Ovary (tissue), 10 donors: Measurements from ENCODE around the gene LAMTOR1. TPM values are rescaled to one million over a fixed set of nuclear protein-coding genes. Genes with fewer than 3 reads are reported as not detected.
"Not testable (repeated sequence)": the region's sequence is repeated elsewhere in the genome, so short reads cannot be mapped to it uniquely, and the experiment has no call there.

Experiments used
- DNase-seq, 5 donors: peaks; one replicate each; pipeline ENCODE4 v3.0.0-alpha.2; 2019 to 2020
- H3K27ac ChIP-seq, 2 donors: fragments of 200-600 bp; one replicate each; pipeline versions ENCODE4 v1.5.1 to v1.8.0; 2019 to 2022
- H3K27me3 ChIP-seq: fragments of 200-600 bp; one replicate; pipeline ENCODE4 v1.8.0; 2022
- H3K36me3 ChIP-seq: fragments of 200-600 bp; sonication (generic); one replicate; pipeline ENCODE4 v1.5.1; 2019
- H3K4me1 ChIP-seq: one replicate; pipeline ENCODE4 v1.8.1; 2013; ENCODE audit warnings: mild to moderate bottlenecking, moderate library complexity; ENCODE audit not compliant: insufficient read depth
- H3K4me3 ChIP-seq: fragments of 200-600 bp; sonication (generic); one replicate; pipeline ENCODE4 v1.5.1; 2017
- H3K9me3 ChIP-seq, 2 donors: fragments of 200-600 bp in 1 of 2; sonication (generic) in 1 of 2; one replicate each; pipeline versions ENCODE4 v1.5.1 to v1.8.1; 2013 to 2019; ENCODE audit warnings: mild to moderate bottlenecking in 1 of 2, moderate library complexity in 1 of 2
- EP300 ChIP-seq: sonication (generic); formaldehyde crosslinking; IDR thresholded peaks from one replicate; pipeline ENCODE4 v1.6.1; 2017; ENCODE audit warnings: antibody characterized with exemption
- POLR2A ChIP-seq: fragments of 450-650 bp; IDR thresholded peaks from one replicate; pipeline ENCODE4 v1.6.1; 2017; ENCODE audit warnings: antibody characterized with exemption, mild to moderate bottlenecking, moderate library complexity
- WGBS, 3 donors: extraction: QIAGEN DNeasy Blood & Tissue Kit in 1 of 3; methylation state at CpG; one replicate each; pipeline versions ENCODE4 v1.1.5 to v1.1.7; 2013 to 2017; 5-methylcytosine and 5-hydroxymethylcytosine counted together
- intact Hi-C, 4 donors: fragments of 100-400 bp; cut with DNase I; formaldehyde crosslinking; loops; one replicate each; pipeline versions ENCODE4 v1.11.0 to v1.15.1; 2022 to 2023
- long read RNA-seq, 3 donors: library from polyadenylated mRNA in 2 of 3; unstranded in 2 of 3; transcript quantifications; one replicate each; pipeline ENCODE4 v2.0.0 and lab custom pipeline, GENCODE V29; 2021 to 2026
- polyA plus RNA-seq, 2 donors: library from polyadenylated mRNA; stranded (reverse); fragments of 200-250 nt in 1 of 2; fragments of 350-450 nt in 1 of 2; fragmentation: Illumina TruSeq in 1 of 2; extraction: RNeasy Lipid Tissue Mini Kit (QIAGEN cat#74804) in 1 of 2; gene quantifications; one replicate each; pipeline ENCODE4 v1.2.3, GENCODE V29; 2013 to 2014
- total RNA-seq, 7 donors: library from RNA; depleted of rRNA in 2 of 7; stranded (reverse); fragments of >200 nt in 2 of 7; fragmentation: NEBNext Ultra II Directional in 3 of 7; extraction: Animal tissue kit (Norgen Biotek cat#: 25700) in 3 of 7; gene quantifications; one replicate each; pipeline versions ENCODE4 v1.1.0 to v1.2.4, GENCODE V29; 2016 to 2023
- TF ChIP-seq, protein P1 (sequence below), 3 donors: fragments of 450-650 bp in 2 of 3; fragments of 200-600 bp in 1 of 3; IDR thresholded peaks; one replicate each; pipeline versions ENCODE4 v1.5.1 to v1.8.0; 2016 to 2022; ENCODE audit warnings: antibody characterized with exemption in 3 of 3, mild to moderate bottlenecking in 1 of 3
- donor health status: DM: no; HTN: no; CAD: no; lungs with moderate emphysema.
- donor health status: DM: no; HTN: no; CAD: no.
- donor health status: Bipolar disorder and iron deficiency.
- donor health status: DM: yes; HTN: yes; CAD: no.
- donor health status: DM: no; HTN: no; CAD: no.
- donor health status: DM: yes; HTN: yes; CAD: no.

Gene LAMTOR1
- total RNA-seq (10 to 100 TPM; 64.0 to 99.7 (median 71.0) TPM), polyA plus RNA-seq (100 to 1,000 TPM; 110 to 118 TPM)
- long read RNA-seq, donor 1, transcript LAMTOR1-201 (5 exons, 1,179 nt), result major isoform, 105 of 118 reads
- long read RNA-seq, donor 1, partial matches to known transcripts, result 5 of 118 reads
- long read RNA-seq, donor 1, other reads (novel, unspliced or antisense), result 7 of 118 reads
- long read RNA-seq, donor 2, transcript LAMTOR1-201 (5 exons, 1,179 nt), result major isoform, 41 of 41 reads
- long read RNA-seq, donor 2, partial matches to known transcripts, result 0 of 41 reads
- long read RNA-seq, donor 2, other reads (novel, unspliced or antisense), result 0 of 41 reads
- long read RNA-seq, donor 3, transcript LAMTOR1-201 (5 exons, 1,179 nt), result major isoform, 84 of 95 reads
- long read RNA-seq, donor 3, partial matches to known transcripts, result 3 of 95 reads
- long read RNA-seq, donor 3, other reads (novel, unspliced or antisense), result 8 of 95 reads

DNA sequence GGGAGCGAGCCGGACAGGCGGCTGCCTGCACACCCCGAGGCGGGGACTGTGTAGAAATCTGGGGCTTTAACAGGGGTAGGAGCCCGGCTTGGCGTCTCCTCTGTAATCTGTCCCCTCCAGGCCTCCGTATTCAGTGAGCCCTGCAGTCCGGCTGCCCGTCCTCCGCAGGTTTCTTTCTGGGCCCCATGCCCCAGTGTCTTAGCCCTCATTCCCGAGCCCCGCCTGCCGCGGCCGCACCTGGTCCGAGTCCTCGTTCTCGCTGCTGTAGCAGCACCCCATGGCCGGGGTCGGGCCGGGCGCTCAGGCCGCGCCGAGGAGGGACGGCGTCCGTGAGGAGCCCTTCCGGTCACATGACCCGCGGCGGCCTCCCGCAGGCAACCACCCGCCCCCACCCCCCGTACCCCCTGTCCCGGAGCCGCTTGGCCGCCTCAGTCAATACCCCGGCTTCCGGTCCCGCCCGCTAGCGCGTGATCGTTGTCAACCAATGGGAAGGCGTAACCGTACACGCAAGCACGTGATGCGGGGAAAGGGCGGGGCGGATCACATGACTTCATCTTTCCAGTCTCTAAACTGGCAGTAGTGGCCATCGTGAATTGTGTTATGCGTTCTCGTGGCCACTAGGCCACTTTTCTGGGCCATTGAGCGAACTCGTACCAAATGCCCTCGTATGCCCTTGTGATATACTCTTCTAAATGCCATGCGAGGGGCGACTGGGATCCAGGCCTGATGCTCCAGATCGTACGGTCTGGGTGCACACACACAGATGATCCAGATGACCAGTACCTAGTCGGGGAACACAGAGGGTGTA, at the start of gene LAMTOR1:
Gene LAMTOR1, minus strand, starts transcription at position 352 of the 808 bp plus-strand sequence. Its CDS starts 73 bp downstream, at position 279.
- Histone ChIP-seq H3K36me3 (no peaks in the 10 kb centered on the region), H3K9me3 (no peaks in the 10 kb centered on the region), H3K27me3 (no peaks in the 10 kb centered on the region), H3K27ac (peak within 1 kb of the TSS; percentile 43 to 89), H3K4me1 (peaks cover 4% of the 10 kb centered on the region), H3K4me3 (peak within 1 kb of the TSS; percentile 97)
- peak; percentile 99 to 100 (median 100) for DNase-seq
- TF ChIP-seq EP300 (no peak), POLR2A (peak; percentile 72)
- TF ChIP-seq, protein P1, sequence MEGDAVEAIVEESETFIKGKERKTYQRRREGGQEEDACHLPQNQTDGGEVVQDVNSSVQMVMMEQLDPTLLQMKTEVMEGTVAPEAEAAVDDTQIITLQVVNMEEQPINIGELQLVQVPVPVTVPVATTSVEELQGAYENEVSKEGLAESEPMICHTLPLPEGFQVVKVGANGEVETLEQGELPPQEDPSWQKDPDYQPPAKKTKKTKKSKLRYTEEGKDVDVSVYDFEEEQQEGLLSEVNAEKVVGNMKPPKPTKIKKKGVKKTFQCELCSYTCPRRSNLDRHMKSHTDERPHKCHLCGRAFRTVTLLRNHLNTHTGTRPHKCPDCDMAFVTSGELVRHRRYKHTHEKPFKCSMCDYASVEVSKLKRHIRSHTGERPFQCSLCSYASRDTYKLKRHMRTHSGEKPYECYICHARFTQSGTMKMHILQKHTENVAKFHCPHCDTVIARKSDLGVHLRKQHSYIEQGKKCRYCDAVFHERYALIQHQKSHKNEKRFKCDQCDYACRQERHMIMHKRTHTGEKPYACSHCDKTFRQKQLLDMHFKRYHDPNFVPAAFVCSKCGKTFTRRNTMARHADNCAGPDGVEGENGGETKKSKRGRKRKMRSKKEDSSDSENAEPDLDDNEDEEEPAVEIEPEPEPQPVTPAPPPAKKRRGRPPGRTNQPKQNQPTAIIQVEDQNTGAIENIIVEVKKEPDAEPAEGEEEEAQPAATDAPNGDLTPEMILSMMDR (IDR thresholded peaks at IDR 0.05), result peak in 2 of 3 donors; percentile 54 to 71
- intact Hi-C loops, result no loop called here
- 1 to 3% (median 1%) methylated on average over 53 to 64 of the region's 64 CpGs for WGBS, 3 donors

DNA sequence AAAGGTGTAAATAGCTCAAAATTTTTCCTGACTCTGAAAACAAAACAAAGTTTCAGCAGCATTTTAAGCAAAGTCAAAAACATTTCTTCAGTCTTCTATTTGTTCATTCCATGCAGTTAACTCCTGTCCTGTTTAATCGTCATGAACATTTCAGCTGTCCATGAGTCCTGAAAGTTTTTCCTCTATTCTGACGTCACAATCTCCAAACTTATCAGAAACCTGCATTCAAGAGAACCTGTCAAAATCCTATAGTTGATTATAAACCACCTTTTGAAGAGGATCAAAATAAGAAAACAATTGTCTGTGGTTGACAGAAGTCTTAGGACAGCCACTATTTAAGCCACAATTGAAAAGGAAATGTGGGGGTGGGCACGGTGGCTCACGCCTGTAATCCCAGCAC, 47.8 kb upstream of the LAMTOR1 start:
- intact Hi-C loops, result no loop called here
- H3K4me3 ChIP-seq, result no peak overlapping the region
- no peaks in the 10 kb centered on the region for H3K4me1 ChIP-seq
- no peak for DNase-seq
- no peaks in the 10 kb centered on the region for H3K36me3 ChIP-seq
- 75 to 78% (median 77%) methylated on average over 4 of the region's 4 CpGs for WGBS, 3 donors
- no peaks in the 10 kb centered on the region for H3K9me3 ChIP-seq
- TF ChIP-seq POLR2A (no peak), EP300 (no peak)
- TF ChIP-seq, protein P1 (IDR thresholded peaks at IDR 0.05), result no peak
- H3K27me3 ChIP-seq, result no peaks in the 10 kb centered on the region
- H3K27ac ChIP-seq, result no peak overlapping the region

DNA sequence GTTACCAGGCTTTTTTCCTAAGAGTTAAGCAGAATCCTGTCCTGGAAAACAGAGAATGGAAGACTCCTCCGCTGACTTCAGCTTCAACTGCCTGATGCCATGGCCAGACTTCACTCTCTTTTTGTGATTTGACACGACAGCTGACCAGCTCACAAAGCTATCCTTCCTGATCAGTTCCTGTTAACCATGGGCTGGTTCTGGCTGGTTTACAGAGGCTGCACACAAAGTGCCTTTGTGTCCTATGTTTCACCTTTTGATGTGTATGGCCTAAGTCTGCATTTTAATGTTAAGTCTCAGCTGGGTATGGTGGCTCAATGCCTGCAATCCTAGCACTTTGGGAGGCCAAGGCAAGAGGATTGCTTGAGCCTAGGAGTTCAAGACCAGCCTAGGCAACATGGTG, 43.5 kb upstream of the LAMTOR1 start:
- no peak overlapping the region for H3K27ac ChIP-seq
- TF ChIP-seq, protein P1 (IDR thresholded peaks at IDR 0.05), result no peak
- TF ChIP-seq EP300 (no peak), POLR2A (no peak)
- intact Hi-C loops, result no loop called here
- no peaks in the 10 kb centered on the region for H3K27me3 ChIP-seq
- WGBS, 3 donors, result 32 to 76% (median 43%) methylated on average over 2 of the region's 2 CpGs
- H3K4me1 ChIP-seq, result no peaks in the 10 kb centered on the region
- H3K9me3 ChIP-seq, result no peaks in the 10 kb centered on the region
- H3K4me3 ChIP-seq, result no peak overlapping the region
- H3K36me3 ChIP-seq, result no peaks in the 10 kb centered on the region
- no peak for DNase-seq

DNA sequence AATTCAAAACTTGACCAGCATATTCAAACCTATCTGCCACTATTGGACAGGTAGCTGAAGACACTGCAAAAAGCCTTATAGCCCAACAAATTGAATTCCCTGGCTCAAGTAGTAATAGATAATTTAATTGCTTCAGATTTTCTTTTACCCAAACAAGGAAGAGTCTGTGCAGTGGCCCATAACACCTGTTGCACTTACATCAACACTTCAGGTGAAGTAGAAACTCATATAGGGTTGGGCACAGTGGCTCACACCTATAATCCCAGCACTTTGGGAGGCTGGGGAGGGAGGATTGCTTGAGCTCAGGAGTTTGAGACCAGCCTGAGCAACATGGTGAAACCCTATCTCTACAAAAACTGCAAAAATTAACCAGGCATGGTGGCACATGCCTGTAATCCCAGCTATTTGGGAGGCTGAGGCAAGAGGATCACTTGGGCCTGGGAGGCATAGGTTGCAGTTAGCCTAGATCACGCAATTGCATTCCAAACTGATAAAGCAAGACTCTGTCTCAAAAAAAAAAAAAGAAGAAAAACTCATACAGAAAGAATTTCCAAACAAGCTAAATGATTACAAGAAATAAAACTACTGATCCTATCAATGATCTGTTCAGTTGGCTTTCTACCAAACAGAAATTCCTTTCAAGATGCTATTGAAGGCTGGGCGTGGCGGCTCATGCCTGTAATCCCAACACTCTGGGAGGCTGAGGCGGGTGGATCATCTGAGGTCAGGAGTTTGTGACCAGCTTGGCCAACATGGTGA, 41.9 kb upstream of the LAMTOR1 start:
- Histone ChIP-seq H3K4me3 (no peak overlapping the region), H3K9me3 (no peaks in the 10 kb centered on the region), H3K27me3 (no peaks in the 10 kb centered on the region), H3K27ac (no peak overlapping the region), H3K36me3 (no peaks in the 10 kb centered on the region), H3K4me1 (no peaks in the 10 kb centered on the region)
- 77 to 88% (median 79%) methylated on average over 4 of the region's 4 CpGs for WGBS, 3 donors
- DNase-seq, result no peak
- intact Hi-C loops, result no loop called here
- TF ChIP-seq EP300 (no peak), POLR2A (no peak)
- TF ChIP-seq, protein P1 (IDR thresholded peaks at IDR 0.05), result no peak

DNA sequence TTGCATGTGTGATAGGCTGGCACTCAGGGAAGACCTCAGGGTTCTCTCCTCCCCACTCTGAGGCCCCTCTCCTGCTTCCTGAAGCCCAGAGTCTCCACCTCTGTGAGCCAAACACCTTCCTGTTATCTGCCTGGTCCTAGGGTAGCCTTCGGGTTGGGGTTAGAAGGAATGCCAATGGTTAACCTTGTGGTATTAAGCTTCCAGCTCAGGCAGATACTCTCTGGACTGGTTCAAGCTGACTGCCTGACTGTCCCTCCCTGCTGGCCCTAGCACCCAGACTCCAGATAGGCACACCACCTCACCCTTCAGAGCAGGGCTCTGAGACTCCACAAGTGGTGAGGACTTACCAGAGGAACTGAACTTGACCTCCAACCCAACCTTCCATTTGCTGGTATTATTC, 39.4 kb upstream of the LAMTOR1 start:
- intact Hi-C loops, H3K4me1 ChIP-seq, H3K4me3 ChIP-seq, H3K27me3 ChIP-seq, H3K36me3 ChIP-seq, DNase-seq, H3K9me3 ChIP-seq, H3K27ac ChIP-seq: not testable (repeated sequence)
- 33 to 40% methylated on average over 1 of the region's 1 CpG; no CpG with 5 or more reads in 1 of the 3 donors for WGBS, 3 donors

DNA sequence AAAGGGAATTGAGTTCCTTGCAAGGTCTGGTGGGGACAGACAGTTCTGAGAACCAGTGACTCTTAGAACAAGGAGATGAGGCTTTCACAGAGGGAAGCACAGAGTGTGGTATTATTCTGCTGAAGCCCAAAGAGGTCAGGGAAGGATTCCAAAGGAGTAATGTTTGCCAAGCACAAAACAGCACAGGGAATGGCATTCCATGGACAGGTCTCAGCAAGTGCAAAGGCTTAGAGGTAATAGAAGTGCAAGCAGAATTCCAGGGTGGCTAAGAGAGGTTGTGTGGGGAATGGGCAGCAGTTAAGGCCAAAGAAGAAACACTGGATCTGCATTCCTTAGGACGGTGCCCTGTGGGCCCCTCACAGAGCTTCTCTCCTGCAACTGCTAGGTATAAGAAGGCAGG, 39.0 kb upstream of the LAMTOR1 start:
- 30 to 47% (median 31%) methylated on average over 1 of the region's 1 CpG for WGBS, 3 donors
- H3K4me1 ChIP-seq, H3K4me3 ChIP-seq, H3K27me3 ChIP-seq, H3K36me3 ChIP-seq, H3K27ac ChIP-seq, DNase-seq, H3K9me3 ChIP-seq, intact Hi-C loops: not testable (repeated sequence)
